Memory B cell (primary cell): Measurements from ENCODE around the gene CDC73.
"Not testable (repeated sequence)": the region's sequence is repeated elsewhere in the genome, so short reads cannot be mapped to it uniquely, and the experiment has no call there.

Experiments used
- ATAC-seq: fragments of 150-1000 bp; cut with Tn5 transposase; 2 replicates; pipeline ENCODE4 v1.10.0; 2021; ENCODE audit warnings: low read depth, mild to moderate bottlenecking, moderate library complexity
- DNase-seq, 2 donors: peaks; one replicate each; pipeline ENCODE4 v3.0.0; 2022; ENCODE audit warnings: low spot score in 2 of 2
- H3K27ac Mint-ChIP-seq: one replicate; pipeline ENCODE4 v1.8.0; 2022; ENCODE audit warnings: mild to moderate bottlenecking, moderate library complexity, mixed read lengths
- H3K27me3 Mint-ChIP-seq: one replicate; pipeline ENCODE4 v1.8.0; 2022; ENCODE audit warnings: mixed read lengths
- H3K36me3 Mint-ChIP-seq: one replicate; pipeline ENCODE4 v1.8.0; 2022; ENCODE audit warnings: mild to moderate bottlenecking, mixed read lengths
- H3K4me1 Mint-ChIP-seq: one replicate; pipeline ENCODE4 v1.8.0; 2022; ENCODE audit warnings: mixed read lengths
- H3K4me3 Mint-ChIP-seq: one replicate; pipeline ENCODE4 v1.8.0; 2022; ENCODE audit warnings: mild to moderate bottlenecking, moderate library complexity, mixed read lengths
- H3K9me3 Mint-ChIP-seq: one replicate; pipeline ENCODE4 v1.8.0; 2022; ENCODE audit warnings: mixed read lengths

The CDC73 gene

DNA sequence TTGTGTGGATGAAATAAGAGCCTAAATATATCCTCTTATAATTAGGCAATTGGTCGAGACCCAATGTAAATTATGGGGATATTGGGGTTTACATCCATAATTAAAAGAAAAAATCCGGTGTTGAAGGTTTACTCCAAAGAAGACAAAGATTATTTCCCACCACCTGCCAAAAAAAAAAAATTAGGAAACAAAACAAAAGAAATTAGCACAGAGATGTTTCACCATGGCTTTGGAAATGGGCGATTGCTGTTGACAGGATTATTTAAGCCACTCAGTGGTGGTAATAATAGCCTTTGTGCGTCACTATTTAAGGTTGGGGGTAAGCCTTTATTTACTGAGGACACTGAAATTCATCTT, 16.0 kb upstream of the CDC73 start:
- H3K27me3 Mint-ChIP-seq = no peaks in the 10 kb centered on the region
- H3K36me3 Mint-ChIP-seq = no peaks in the 10 kb centered on the region
- H3K27ac Mint-ChIP-seq = peak overlapping the region; percentile 65
- peaks cover 15% of the 10 kb centered on the region for H3K4me1 Mint-ChIP-seq
- no peak for DNase-seq
- H3K9me3 Mint-ChIP-seq = no peaks in the 10 kb centered on the region
- ATAC-seq = no peak
- H3K4me3 Mint-ChIP-seq = peak overlapping the region; percentile 89

DNA sequence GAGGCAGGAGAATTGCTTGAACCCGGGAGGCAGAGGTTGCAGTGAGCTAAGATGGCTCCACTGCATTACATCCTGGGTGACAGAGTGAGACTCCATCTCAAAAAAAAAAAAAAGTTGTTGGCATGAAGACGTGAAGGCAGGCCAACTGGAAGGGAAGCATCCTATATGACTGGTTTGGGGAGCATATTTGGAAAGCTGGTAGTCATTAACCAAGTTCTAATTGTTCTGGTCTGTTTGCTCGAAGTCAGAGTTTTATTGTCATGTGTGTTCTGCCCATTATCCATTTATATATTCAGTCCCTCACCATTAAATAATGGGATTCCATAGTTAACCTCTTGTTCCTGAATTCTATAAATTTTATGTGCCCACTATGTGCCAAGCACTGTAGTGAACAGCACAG, 13.4 kb upstream of the CDC73 start:
- ATAC-seq (no peak), DNase-seq (no peak)
- Mint-ChIP-seq H3K4me1 (peaks cover 14% of the 10 kb centered on the region), H3K9me3 (no peaks in the 10 kb centered on the region), H3K27ac (peak overlapping the region; percentile 5), H3K27me3 (no peaks in the 10 kb centered on the region), H3K36me3 (no peaks in the 10 kb centered on the region), H3K4me3 (no peak overlapping the region)

DNA sequence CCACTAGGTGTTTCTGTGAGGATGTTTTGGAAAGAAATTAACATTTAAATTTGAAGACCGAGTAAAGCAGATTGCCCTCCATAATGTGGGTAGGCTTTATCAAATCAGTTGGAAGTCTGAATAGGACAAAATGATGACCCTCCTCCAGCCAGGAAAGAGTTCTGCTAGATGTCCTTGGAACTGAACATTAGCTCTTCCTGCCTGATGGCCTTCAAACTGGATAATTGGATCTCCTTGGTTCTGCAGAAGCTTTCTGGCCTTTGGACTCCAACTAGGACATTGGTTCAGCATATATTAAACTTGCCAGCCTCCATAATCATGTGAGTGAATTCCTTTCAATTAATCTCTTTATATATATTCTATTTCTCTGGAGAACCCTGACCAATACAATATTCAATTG, 12.2 kb upstream of the CDC73 start:
- H3K9me3 Mint-ChIP-seq = no peaks in the 10 kb centered on the region
- H3K4me3 Mint-ChIP-seq = no peak overlapping the region
- ATAC-seq (no peak), DNase-seq (no peak)
- H3K36me3 Mint-ChIP-seq = no peaks in the 10 kb centered on the region
- no peaks in the 10 kb centered on the region for H3K27me3 Mint-ChIP-seq
- H3K4me1 Mint-ChIP-seq = peaks cover 7% of the 10 kb centered on the region
- no peak overlapping the region for H3K27ac Mint-ChIP-seq

DNA sequence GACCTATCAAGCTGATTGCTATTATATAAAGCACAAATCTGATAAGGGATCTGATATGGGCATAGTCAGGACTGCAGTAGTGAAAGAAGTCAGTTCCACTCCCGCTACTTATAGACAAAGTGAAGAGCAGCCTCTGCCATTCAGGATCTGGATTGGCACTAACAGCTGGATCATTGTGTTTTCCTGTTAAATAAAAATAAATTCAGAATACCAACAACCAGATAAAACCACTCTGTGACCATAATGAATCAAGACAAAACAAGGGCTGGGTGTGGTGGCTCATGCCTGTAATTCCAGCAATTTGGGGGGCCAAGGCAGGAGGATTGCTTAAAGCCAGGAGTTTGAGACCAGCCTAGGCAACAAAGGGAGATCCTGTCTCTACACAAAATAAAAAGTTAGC, 11.6 kb upstream of the CDC73 start:
- Mint-ChIP-seq H3K27ac (no peak overlapping the region), H3K9me3 (no peaks in the 10 kb centered on the region), H3K4me3 (no peak overlapping the region), H3K36me3 (no peaks in the 10 kb centered on the region), H3K4me1 (peaks cover 7% of the 10 kb centered on the region), H3K27me3 (no peaks in the 10 kb centered on the region)
- ATAC-seq (no peak), DNase-seq (no peak)

DNA sequence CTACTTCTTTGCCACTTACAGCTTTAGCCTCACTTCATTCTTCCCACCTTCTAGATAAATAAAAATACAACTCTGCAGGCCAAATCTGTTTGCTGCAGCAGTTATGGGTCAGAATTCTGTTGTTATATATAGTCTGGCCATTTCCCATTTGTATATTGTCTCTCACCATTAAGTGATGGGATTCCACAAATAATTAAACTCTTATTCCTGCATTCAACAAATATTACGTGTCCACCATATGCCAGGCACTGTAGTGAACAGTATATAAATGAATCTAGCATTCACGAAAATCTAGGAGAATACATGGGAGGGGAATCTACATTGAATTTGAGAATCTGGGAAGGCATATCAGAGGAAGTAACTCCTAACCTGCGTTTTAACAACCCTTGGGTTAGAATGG, 11.0 kb upstream of the CDC73 start:
- no peak for DNase-seq
- peaks cover 4% of the 10 kb centered on the region for H3K4me1 Mint-ChIP-seq
- no peaks in the 10 kb centered on the region for H3K27me3 Mint-ChIP-seq
- H3K4me3 Mint-ChIP-seq = no peak overlapping the region
- H3K27ac Mint-ChIP-seq = no peak overlapping the region
- no peaks in the 10 kb centered on the region for H3K36me3 Mint-ChIP-seq
- no peak for ATAC-seq
- no peaks in the 10 kb centered on the region for H3K9me3 Mint-ChIP-seq

DNA sequence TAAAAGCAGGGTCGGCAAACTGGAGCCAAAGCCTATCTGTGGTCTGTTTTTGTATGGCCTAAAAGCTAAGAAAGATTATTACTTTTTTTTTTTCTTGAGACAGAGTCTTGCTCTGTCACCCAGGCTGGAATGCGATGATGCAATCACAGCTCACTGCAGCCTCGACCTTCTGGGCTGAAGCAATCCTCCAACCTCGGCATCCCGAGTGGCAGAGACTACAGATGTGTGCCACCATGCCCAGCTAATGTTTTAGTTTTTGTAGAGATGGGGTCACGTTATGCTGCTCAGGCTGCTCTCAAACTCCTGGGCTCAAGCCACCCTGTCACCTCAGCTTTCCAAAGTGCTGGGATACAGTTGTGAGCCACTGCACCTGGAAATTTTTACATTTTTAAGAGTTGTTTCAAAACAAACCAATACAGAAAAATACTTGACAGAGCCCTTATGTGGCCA, 10.2 kb upstream of the CDC73 start:
- Mint-ChIP-seq H3K4me3 (no peak overlapping the region), H3K9me3 (no peaks in the 10 kb centered on the region), H3K4me1 (peaks cover 4% of the 10 kb centered on the region), H3K36me3 (no peaks in the 10 kb centered on the region), H3K27ac (no peak overlapping the region), H3K27me3 (no peaks in the 10 kb centered on the region)
- DNase-seq (no peak), ATAC-seq (no peak)

DNA sequence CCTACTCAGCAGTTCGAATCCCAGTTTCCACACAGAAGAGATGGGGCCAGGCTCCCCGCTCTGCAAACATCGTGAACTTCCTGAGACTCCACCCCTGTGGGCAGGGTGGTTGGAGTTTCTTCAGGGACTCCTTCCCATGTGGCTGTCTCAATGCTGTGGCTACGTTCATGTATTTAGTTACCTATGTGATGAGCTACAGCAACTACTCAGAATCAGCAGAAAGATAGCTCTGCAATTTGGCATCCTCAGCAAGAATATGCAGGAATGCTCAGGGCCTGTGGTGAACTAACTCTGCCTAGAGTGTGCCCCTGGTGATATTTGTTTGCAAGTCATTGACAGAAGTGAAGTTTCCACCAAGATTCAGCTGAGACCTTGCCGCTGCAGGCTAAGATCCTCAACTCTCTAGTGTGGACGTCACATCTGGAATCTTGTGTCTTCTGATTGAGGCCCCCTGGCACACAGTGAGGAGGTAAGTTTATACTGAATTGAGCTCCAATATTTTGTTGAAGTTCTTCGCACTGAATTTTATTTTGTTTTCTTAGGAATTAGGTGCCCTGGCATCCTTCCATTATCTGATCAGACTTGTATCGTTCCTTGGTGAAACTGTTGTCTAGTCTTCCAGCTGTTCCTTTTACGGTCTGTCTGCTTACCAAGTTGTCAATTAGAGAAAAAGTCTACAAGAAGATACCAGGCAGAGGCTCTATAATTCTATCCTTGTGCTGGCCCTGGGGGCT, 8.4 kb upstream of the CDC73 start:
- H3K36me3 Mint-ChIP-seq = no peaks in the 10 kb centered on the region
- no peak for DNase-seq
- H3K27me3 Mint-ChIP-seq = no peaks in the 10 kb centered on the region
- H3K4me3 Mint-ChIP-seq = no peak overlapping the region
- ATAC-seq = no peak
- H3K27ac Mint-ChIP-seq = no peak overlapping the region
- H3K9me3 Mint-ChIP-seq = no peaks in the 10 kb centered on the region
- H3K4me1 Mint-ChIP-seq = peaks cover 4% of the 10 kb centered on the region

DNA sequence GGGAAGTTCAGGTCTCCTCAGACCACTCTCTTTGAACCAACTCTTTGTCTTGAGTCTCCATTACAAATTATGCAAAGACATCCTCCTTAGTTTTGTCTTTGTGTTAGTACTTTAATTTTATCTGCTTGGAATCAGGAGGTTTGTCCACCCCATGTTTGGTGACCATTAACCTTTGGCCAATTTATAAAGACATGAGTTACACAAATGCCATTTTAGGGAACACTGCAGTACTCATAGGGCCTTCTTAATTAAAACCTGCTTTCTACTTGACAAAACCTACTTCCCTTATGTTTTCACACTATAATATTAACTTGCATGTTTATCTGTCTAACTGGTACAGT, 7.9 kb upstream of the CDC73 start:
- ATAC-seq (no peak), DNase-seq (no peak)
- H3K4me3 Mint-ChIP-seq = no peak overlapping the region
- no peaks in the 10 kb centered on the region for H3K9me3 Mint-ChIP-seq
- H3K27ac Mint-ChIP-seq = no peak overlapping the region
- H3K4me1 Mint-ChIP-seq = peaks cover 4% of the 10 kb centered on the region
- no peaks in the 10 kb centered on the region for H3K36me3 Mint-ChIP-seq
- H3K27me3 Mint-ChIP-seq = no peaks in the 10 kb centered on the region

DNA sequence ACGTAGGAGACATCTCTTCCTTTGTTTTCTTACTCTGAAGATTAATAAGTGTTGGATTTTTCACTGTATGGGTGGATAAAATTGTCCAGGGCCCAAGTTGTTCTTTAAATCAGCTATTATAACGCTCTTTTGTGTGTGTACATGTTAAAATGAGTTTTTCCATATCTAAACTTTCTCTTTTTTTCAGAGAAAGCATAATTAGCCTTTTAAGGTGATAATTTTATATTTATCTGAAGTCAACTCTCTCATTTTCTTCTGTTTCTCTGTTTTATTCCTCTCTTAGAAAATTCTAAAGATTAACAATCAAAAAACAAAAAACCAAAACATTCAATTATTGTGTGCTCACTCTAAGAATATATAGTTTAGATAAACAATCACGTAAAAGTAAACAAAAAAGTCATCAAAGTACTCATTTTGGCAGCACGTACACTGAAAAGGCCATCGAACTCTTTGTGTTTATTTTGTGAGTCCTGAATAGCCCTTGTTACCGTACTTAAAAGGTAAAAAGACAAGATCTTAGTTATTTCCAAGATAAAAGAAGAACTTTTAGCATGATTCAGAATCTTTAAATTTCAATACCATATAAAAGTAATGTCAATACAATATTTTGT, 7.2 kb upstream of the CDC73 start:
- Mint-ChIP-seq H3K27me3 (no peaks in the 10 kb centered on the region), H3K36me3 (no peaks in the 10 kb centered on the region), H3K4me3 (no peak overlapping the region), H3K4me1 (peaks cover 4% of the 10 kb centered on the region), H3K9me3 (no peaks in the 10 kb centered on the region), H3K27ac (no peak overlapping the region)
- no peak for ATAC-seq
- DNase-seq = no peak

DNA sequence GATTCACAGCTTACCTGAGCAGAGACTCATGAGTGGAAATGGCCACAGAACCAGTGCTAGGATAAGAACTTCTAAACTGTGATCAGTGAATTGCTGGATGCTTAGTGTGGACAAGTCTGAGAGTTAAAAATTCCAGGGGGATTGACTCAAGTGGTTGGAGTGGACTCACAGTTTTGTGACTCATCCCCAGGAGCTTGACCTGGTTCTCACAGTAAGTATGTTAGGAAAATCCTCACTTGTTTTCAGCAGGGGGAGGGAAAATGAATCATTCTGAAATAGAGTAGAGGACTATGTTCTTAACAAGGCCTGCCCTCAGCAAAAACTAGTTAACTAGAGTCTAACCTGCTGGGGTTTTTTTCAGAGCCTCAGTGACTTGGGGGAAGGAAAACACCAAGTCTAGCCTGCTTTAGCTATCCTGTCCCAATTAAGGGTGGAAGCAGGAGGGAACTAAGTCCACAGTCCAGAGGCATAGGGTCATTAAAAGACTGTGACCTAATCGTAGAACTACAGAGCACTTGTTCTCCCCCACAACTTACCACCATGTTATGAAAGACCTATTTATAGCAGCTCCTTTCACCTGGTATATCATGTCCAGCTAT, 6.1 kb upstream of the CDC73 start:
- ATAC-seq (no peak), DNase-seq (no peak)
- H3K9me3 Mint-ChIP-seq = no peaks in the 10 kb centered on the region
- no peaks in the 10 kb centered on the region for H3K27me3 Mint-ChIP-seq
- H3K27ac Mint-ChIP-seq = no peak overlapping the region
- H3K4me3 Mint-ChIP-seq = no peak overlapping the region
- no peaks in the 10 kb centered on the region for H3K36me3 Mint-ChIP-seq
- H3K4me1 Mint-ChIP-seq = peaks cover 4% of the 10 kb centered on the region

DNA sequence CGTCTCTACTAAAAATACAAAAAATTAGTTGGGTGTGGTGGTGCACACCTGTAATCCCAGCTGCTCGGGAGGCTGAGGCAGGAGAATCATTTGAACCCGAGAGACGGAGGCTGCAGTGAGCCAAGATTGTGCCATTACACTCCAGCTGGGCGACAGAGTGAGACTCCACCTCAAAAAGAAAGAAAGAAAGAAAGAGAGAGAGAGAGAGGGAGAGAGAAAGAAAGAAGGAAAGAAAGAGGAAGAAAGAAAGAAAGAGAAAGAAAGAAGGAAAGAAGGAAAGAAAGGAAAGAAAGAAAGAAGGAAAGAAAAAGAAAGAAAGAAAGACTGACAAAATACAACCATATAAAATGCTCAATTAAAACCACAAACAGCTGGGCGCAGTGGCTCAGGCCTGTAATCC, 4.7 kb upstream of the CDC73 start:
- H3K4me1 Mint-ChIP-seq, H3K4me3 Mint-ChIP-seq, H3K9me3 Mint-ChIP-seq, DNase-seq, ATAC-seq, H3K36me3 Mint-ChIP-seq, H3K27ac Mint-ChIP-seq, H3K27me3 Mint-ChIP-seq: not testable (repeated sequence)

DNA sequence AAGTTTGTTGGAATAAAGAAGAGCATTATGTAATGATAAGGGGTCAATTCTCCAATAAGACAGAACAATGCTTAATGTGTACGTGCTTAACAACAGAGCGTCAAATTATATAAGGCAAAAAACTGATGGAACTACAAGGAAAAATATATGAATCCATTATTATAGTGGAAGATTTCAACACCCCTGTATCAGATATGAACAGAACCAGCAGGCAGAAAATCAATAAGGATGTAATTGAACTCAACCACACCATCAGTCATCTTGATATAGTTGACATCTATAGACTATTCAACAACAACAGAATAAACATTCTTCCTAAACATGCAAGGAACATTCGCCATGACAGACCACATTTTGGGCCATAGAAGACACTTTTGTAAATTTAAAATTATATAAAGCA, 3.6 kb upstream of the CDC73 start:
- Mint-ChIP-seq H3K4me1 (peaks cover 4% of the 10 kb centered on the region), H3K27me3 (no peaks in the 10 kb centered on the region), H3K9me3 (no peaks in the 10 kb centered on the region), H3K27ac (no peak overlapping the region), H3K4me3 (no peak overlapping the region), H3K36me3 (no peaks in the 10 kb centered on the region)
- ATAC-seq = no peak
- DNase-seq = no peak

DNA sequence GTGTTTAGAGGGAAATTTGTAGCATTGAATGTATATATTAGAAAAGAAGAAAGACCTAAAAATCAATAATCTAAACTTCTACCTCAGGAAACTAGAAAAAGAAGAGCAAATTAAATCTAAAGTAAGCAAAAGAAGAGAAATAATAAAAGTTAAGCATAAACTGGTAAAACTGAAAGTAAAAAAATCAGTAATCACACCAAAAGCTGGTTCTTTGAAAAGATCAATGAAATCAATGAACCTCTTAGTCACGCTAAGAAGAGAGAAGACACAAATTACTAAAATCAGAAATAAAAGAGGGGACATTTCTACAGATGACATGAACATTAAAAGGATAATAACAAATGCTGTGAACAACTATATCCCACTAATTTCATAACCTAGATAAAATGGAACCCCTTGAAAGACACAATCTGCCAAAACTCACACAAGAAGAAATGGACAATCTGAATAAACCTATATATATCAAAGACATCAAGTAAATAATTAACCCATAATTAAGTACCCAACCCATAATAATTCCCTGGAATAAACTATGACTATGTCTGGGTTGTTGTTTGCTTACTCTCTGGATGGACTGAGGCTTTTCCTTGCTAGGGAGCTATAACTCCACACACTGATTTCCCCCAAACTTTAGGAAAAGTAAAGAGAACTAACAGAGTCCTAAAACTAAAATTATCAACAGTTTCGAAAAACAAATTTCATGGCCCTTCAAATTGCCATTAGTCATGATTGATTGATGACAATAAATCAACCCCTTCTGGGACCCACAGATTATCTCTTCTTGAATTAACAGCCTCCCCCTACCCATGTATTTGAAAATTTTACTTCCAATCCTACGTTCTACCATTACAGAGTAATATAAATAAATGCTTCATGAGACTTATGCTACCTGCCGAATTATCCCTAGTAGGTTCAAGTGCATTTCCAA, 2.8 kb upstream of the CDC73 start:
- Mint-ChIP-seq H3K27me3 (no peaks in the 10 kb centered on the region), H3K27ac (no peak overlapping the region), H3K4me1 (peaks cover 8% of the 10 kb centered on the region), H3K4me3 (no peak overlapping the region), H3K9me3 (no peaks in the 10 kb centered on the region), H3K36me3 (no peaks in the 10 kb centered on the region)
- no peak for ATAC-seq
- DNase-seq = no peak

DNA sequence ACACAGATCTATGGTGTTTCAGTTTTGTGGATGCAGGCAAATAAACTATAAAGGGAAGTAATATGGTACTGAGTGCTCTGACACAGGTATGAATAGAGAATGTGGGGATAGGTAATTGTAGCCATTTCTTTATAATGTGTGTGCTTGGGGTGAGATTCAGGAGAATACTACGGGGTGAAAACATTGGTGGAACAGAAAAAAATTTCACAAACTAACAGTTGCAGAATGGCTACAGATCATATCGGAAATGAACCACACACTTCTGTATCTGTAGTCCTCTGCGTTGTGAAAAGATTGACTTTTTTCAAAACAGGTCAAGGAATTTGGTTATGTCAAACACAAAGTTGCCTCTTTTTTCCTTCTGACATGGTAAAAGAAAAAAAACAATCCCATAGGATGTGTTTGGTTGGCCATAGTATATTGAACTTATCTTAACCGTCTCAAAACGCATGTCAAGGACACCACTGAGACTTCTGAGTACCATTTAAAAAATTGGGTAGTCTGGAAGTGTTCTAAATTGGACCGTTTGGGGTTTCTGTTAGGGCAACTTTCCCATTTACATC, 1.1 kb upstream of the CDC73 start:
- no peaks in the 10 kb centered on the region for H3K9me3 Mint-ChIP-seq
- no peaks in the 10 kb centered on the region for H3K27me3 Mint-ChIP-seq
- peaks cover under 1% of the 10 kb centered on the region for H3K36me3 Mint-ChIP-seq
- peaks cover 13% of the 10 kb centered on the region for H3K4me1 Mint-ChIP-seq
- DNase-seq (no peak), ATAC-seq (no peak)
- H3K4me3 Mint-ChIP-seq = peak overlapping the region; percentile 89
- H3K27ac Mint-ChIP-seq = peak overlapping the region; percentile 96
